Cardiac muscle cell (in vitro differentiated cells and primary cell): ENCODE measurements around the gene ZBTB17. TPM values are rescaled to one million over a fixed set of nuclear protein-coding genes. Genes with fewer than 3 reads are reported as not detected.

ENCODE experiments used
- DNase-seq, 2 donors: peaks; one replicate each; pipeline versions ENCODE4 v3.0.0 to v3.0.0-alpha.2; 2010 to 2017; ENCODE audit warnings: low read depth in 1 of 2, low spot score in 1 of 2
- H3K27ac ChIP-seq: fragments of 200-600 bp; sonication (generic); 2 replicates; pipeline ENCODE4 v1.5.1; 2016
- H3K27me3 ChIP-seq: fragments of 200-600 bp; sonication (generic); 2 replicates; pipeline ENCODE4 v1.6.0; 2016; ENCODE audit warnings: control low read depth
- H3K36me3 ChIP-seq: fragments of 200-600 bp; sonication (generic); 2 replicates; pipeline ENCODE4 v1.5.1; 2016; ENCODE audit warnings: control low read depth
- H3K4me1 ChIP-seq: fragments of 200-600 bp; sonication (generic); 2 replicates; pipeline ENCODE4 v1.8.1; 2017; ENCODE audit warnings: low read depth, mild to moderate bottlenecking, mixed run types
- H3K4me3 ChIP-seq: fragments of 200-600 bp; sonication (generic); 2 replicates; pipeline ENCODE4 v1.5.1; 2016; ENCODE audit warnings: mild to moderate bottlenecking
- H3K9me3 ChIP-seq: fragments of 200-600 bp; sonication (generic); 2 replicates; pipeline ENCODE4 v1.5.1; 2017; ENCODE audit warnings: low read depth, mild to moderate bottlenecking, control low read depth
- polyA plus RNA-seq: library from polyadenylated mRNA; unstranded; fragments of >200 nt; fragmentation: Nextera tagmentation; extraction: Ambion mirVana; gene quantifications from 2 replicates; pipeline ENCODE4 v1.2.1, GENCODE V29; 2016
- total RNA-seq: library from RNA; depleted of rRNA; stranded (reverse); fragments of >200 nt; gene quantifications from 2 replicates; pipeline ENCODE4 v1.2.3, GENCODE V29; 2016
- TF ChIP-seq, protein P1 (sequence below): IDR thresholded peaks from 2 replicates; pipeline ENCODE4 v1.5.1; 2012; ENCODE audit warnings: low read depth, mild to moderate bottlenecking, low read length

ZBTB17 gene
- total and polyA plus RNA-seq, 2 experiments from 2014 or later, result 47.1 to 64.0 TPM

DNA sequence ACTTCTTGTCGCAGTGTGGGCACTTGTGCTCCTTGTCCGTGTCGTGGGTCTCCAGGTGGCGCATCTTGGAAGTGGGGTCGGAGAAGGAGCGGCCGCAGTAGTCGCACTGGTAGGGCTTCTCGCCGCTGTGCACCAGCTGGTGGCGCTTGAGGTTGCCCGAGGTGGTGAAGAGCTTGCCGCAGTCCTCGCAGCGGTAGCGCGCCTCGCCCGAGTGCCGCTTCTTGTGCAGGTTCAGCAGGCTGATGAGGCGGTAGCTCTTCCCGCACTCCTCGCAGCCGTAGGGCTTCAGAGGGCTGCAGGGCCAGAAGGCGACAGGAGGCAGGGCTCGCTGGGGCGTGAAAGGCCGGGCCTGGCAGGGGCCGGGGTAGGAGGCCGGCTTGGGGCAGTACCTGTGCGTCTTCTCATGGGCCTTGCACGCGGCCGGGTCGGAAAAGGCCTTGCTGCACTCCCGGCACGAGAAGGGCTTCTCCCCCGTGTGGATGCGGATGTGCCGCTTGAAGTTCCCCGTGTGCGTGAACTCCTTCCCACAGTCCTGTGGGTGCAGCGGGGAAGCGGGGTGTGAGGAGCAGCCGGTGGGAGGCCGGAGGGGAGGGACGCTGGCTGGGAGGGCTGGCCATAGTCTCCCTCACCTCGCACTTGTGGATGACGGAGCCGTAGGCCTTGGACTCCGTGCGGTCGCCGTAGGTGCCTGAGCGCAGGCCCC, 31.4 kb downstream of the ZBTB17 start:
- no peak for DNase-seq
- TF ChIP-seq, protein P1, sequence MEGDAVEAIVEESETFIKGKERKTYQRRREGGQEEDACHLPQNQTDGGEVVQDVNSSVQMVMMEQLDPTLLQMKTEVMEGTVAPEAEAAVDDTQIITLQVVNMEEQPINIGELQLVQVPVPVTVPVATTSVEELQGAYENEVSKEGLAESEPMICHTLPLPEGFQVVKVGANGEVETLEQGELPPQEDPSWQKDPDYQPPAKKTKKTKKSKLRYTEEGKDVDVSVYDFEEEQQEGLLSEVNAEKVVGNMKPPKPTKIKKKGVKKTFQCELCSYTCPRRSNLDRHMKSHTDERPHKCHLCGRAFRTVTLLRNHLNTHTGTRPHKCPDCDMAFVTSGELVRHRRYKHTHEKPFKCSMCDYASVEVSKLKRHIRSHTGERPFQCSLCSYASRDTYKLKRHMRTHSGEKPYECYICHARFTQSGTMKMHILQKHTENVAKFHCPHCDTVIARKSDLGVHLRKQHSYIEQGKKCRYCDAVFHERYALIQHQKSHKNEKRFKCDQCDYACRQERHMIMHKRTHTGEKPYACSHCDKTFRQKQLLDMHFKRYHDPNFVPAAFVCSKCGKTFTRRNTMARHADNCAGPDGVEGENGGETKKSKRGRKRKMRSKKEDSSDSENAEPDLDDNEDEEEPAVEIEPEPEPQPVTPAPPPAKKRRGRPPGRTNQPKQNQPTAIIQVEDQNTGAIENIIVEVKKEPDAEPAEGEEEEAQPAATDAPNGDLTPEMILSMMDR, result no peak

DNA sequence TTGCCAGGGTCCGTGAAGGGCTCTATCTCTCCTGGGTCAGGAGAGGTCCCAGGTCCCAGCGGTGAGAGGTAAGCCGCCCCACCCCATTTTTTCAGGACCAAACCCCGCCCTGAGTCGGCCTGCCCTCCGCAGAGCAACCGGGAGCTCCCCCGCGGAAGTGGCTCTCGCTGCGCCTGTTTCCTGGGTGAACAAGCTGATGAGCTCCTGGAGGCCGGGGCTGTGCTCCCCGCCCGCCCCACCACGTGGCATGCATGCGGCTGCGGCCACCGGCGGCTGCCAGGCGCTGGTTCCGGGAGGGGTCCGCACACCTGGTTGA, 32.0 kb downstream of the ZBTB17 start:
- H3K27ac ChIP-seq, result no peak overlapping the region
- TF ChIP-seq, protein P1, result no peak
- no peaks in the 10 kb centered on the region for H3K9me3 ChIP-seq
- peaks cover 4% of the 10 kb centered on the region for H3K4me1 ChIP-seq
- peaks cover 35% of the 10 kb centered on the region for H3K36me3 ChIP-seq
- no peak overlapping the region for H3K4me3 ChIP-seq
- no peak for DNase-seq
- no peaks in the 10 kb centered on the region for H3K27me3 ChIP-seq

More for the DNA sequence above, 31.4 kb downstream of the ZBTB17 start:
- Histone ChIP-seq H3K9me3 (no peaks in the 10 kb centered on the region), H3K36me3 (peaks cover 29% of the 10 kb centered on the region), H3K27me3 (no peaks in the 10 kb centered on the region), H3K4me1 (peaks cover 9% of the 10 kb centered on the region), H3K4me3 (no peak overlapping the region), H3K27ac (no peak overlapping the region)

DNA sequence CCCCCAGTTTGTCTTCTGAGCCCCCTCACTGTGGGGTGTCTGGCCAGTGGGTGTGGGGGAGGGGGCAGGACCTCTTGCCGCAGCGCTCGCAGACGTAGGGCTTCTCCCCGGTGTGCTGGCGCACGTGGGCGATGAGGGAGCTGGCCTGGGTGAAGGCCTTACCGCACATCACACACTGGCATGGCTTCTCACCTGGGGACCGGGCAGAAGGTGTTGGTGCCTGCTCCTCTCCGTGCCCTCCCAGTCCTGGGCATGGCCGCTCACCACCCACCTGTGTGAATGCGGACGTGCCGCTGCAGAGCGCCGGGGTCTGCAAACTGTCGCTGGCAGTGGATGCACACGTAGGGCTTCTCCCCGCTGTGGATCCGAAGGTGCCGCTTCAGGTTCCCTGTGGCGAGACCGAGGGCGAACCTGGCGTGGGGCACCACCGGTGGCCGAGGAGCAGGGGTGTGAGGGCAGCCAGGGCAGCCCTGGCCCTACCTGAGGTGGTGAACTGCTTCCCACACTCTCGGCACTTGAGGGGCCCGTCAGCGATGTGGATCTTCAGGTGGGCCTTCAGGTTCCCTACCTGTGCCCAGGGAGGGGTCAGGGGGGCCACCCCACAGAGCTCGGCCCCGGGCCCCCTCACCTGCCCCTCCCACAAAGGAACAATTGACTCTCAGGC, 32.4 kb downstream of the ZBTB17 start:
- Histone ChIP-seq H3K27ac (no peak overlapping the region), H3K9me3 (no peaks in the 10 kb centered on the region), H3K27me3 (no peaks in the 10 kb centered on the region), H3K36me3 (peaks cover 39% of the 10 kb centered on the region), H3K4me3 (no peak overlapping the region), H3K4me1 (no peaks in the 10 kb centered on the region)
- DNase-seq, result no peak
- TF ChIP-seq, protein P1, result no peak

DNA sequence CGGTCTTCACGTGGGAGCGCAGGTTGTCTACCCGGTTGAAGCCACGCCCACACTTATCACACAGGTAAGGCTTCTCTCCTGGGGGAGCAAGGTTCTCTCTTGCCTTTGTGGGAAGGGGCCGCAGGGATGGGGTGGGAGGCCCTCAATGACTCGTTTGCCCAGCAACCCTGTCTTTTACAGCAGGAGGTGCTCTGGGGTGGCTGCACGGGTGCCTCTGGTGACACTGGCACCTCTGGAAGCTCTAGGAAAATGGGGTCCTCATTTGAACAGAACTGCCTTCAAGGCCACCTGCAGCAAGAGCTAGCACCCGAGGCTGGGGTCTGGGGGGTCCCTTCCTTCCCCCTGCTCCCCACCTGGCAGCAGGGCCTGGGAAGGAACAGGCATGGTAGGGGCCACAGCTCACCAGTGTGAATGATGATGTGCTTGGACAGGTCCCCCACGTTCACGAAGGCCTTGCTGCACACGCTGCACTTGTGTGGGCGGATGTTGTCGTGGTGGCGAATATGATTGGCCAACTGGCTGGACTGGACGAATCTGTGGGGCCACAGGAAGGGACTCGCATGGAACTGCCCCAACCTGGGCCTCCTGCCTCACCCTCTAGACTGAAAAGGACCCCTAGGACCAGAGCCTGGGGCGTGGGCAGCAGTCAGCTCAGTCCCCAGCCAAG, 33.1 kb downstream of the ZBTB17 start:
- H3K27ac ChIP-seq, result no peak overlapping the region
- peaks cover 44% of the 10 kb centered on the region for H3K36me3 ChIP-seq
- DNase-seq, result no peak
- no peaks in the 10 kb centered on the region for H3K4me1 ChIP-seq
- TF ChIP-seq, protein P1, result no peak
- no peaks in the 10 kb centered on the region for H3K27me3 ChIP-seq
- H3K9me3 ChIP-seq, result no peaks in the 10 kb centered on the region
- no peak overlapping the region for H3K4me3 ChIP-seq

DNA sequence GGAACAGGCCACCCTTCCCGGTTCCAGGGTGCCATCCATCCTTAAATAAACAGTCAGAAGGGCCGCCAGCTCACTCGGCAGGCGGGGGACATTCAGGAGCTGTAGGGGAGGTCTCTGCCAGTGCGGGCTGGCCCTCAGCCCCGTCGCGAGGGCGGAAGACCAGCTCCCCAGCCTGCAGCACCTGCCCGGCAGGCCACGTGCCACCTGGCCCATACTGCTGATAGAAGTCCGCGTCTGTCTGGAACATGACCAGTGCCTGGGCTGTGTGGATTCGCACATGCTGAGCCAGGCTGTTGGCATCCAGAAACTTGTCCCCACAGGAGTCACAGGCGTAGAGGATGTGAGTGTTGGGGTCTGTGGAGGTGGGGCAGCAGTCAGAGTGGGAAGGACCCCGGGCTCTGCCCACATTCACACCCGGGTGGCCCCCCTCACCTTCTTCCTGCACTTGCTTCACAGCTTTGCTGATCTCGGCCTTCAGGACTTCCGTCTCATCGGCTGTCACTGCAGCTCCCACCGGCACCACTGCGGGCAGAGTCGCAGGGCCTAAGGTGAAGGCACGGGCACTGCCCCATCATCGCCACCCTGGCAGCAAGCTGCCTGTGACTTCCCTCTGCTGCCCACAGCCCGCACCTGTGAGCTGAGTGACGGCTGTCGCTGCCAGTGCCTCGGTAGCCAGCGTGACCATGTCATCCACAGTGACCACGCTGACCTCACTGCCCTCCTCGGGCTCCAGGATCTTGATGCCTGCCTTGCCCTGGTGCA, 33.8 kb downstream of the ZBTB17 start:
- Histone ChIP-seq H3K27ac (no peak overlapping the region), H3K36me3 (peaks cover 51% of the 10 kb centered on the region), H3K4me1 (no peaks in the 10 kb centered on the region), H3K9me3 (no peaks in the 10 kb centered on the region), H3K4me3 (no peak overlapping the region), H3K27me3 (no peaks in the 10 kb centered on the region)
- TF ChIP-seq, protein P1, result no peak
- DNase-seq, result no peak
